Stimulated activated CD4-positive, alpha-beta T cell treated with anti-CD3 and anti-CD28 coated beads, Interleukin-12 subunit alpha, Interleukin-12 subunit beta, amount 100 ng/mL, for 24 hours (primary cell): ENCODE results near the gene PTRHD1.
"Not testable (repeated sequence)": the region's sequence is repeated elsewhere in the genome, so short reads cannot be mapped to it uniquely, and the experiment has no call there.

Source experiments
- DNase-seq, 2 experiments: peaks; one replicate each; pipeline ENCODE4 v3.0.0-alpha.2; 2020; ENCODE audit warnings: low read depth in 2 of 2

Gene PTRHD1, protein sequence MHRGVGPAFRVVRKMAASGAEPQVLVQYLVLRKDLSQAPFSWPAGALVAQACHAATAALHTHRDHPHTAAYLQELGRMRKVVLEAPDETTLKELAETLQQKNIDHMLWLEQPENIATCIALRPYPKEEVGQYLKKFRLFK

DNA sequence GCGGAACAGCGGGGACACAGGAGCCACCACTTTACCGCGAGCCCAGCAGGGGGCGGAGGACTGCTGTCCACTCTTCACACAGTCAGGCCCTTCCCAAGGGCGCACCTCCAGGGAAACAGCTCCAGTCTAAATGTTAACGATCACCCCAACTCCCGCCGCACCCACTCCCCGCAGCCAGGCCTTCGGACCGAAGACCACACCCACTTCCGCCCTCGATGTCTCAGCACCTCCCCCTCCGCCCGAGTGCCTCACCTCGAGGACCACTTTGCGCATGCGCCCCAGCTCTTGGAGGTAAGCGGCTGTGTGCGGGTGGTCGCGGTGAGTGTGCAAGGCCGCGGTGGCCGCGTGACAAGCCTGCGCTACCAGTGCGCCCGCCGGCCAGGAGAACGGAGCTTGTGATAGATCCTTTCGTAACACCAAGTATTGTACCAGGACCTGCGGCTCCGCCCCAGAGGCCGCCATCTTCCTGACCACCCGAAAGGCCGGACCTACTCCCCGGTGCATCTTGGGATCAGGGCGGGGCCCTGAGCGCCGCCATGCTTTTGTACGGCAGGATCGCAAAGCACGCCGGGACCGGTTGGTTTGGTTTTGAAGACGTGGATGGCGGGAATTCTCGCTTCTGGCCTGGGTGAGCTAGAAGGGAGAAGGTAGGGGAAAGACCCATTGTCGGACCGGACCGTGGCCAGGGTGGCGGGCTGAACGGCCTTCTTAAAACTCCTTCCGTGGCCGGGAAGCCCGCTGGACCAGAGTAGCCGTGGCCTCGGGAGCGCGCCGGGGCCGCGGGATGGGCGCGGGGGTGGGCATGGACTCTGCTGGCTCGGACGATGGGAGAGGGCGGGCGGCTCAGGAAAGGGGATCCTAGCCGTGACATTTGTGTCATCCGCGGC is at the start of gene PTRHD1, which contains the start of gene CENPO:
TSS of gene PTRHD1 (minus strand) at position 518 of the 887 bp plus-strand sequence. CDS start at position 504, 14 bp downstream.
TSS of gene CENPO (plus strand) at position 552 of the 887 bp plus-strand sequence. CDS start 495 bp downstream, outside the sequence.
- DNase-seq = peak; percentile 87 to 93

DNA sequence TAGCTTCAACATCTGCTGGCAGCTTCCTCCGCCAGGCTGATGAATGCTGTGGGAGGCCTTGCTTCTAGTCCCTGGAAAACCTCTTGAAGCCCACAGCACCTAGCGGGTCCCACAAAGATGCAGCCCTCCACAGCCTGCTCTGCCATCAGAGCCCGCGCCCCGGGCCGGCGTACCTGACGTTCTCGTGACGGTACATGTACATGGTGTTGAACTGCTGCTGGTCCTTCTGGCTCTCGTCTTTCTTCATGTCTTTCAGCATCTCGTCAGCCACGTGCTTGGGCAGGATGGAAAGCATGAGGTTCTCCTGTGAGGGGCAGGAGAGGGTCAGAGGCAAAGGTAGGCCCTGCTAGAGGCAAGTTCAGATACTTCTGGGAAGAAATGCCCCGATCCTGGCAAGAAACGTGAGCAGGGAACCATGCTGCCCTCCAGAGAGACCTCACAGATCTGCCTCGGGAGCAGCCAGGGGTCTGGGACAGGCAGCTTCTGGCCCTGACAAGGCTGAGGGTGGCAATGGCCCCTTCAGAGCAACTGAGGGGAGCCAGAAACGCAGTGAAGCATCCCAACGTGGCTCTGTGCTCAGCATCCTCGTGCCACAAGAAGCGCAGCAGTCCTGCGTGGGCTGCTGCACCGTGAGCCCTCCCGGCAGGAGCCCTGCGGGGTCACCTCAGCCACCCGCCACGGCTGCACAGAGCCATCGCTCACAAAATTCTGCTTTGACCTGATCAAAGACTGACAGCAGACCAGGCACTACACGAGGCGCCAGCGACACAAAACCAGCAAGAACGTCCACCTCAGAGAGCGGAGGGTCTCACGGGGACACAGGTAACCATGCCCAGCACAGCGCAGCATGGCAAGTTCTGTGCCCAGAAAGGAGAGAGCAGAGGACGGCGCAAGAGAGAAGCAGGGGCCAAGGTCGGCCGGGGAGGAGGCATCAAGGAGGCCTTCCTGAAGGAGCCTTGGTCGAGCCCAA is 49.2 kb upstream of the PTRHD1 start:
- no peak for DNase-seq

DNA sequence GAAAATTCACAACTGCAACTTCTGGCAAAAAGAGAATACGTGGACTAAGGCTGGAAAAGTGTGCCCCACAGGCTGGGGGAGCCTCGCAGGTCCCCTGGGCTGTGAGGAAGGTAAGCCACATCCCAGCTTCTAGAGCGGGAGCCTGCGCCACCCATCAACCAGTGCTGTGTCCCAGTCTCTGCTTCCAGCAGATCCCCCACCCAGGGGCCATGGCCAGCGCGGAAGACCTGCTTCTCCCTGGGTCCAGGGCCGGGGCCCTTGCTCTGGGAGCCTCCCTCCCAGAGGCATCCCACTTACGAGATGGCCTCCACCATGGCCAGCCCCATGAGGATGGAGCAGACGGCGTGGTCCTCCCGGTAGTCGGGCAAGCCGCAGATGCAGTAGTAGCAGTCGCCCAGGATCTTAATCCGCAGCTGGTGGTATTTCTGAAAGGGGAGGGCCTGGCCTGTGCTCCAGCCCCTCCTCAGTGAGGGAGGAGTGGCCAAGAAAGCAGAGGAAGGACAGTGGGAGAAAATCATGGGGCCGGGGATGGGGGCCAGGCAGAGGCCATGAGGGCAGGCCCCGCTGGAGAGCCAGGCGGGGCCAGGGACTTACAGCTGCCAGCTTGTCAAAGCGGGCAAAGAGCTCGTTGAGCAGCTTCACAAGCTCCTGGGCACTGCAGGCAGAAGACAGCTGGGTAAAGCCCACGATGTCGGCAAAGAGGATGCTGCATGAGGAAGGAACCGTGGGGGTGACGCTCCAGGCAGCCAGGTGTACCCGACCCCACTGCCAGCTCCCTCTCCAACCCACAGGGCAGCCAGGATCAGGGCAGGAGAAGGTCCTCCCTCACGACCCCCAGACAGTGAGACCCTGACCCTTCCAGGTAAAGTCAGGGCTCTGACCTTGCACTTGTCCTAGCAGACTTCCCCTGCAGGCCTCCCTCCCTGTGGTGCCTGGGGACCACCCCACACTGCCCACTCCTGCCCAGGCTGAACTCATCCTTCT is 48.1 kb upstream of the PTRHD1 start:
- no peak for DNase-seq

DNA sequence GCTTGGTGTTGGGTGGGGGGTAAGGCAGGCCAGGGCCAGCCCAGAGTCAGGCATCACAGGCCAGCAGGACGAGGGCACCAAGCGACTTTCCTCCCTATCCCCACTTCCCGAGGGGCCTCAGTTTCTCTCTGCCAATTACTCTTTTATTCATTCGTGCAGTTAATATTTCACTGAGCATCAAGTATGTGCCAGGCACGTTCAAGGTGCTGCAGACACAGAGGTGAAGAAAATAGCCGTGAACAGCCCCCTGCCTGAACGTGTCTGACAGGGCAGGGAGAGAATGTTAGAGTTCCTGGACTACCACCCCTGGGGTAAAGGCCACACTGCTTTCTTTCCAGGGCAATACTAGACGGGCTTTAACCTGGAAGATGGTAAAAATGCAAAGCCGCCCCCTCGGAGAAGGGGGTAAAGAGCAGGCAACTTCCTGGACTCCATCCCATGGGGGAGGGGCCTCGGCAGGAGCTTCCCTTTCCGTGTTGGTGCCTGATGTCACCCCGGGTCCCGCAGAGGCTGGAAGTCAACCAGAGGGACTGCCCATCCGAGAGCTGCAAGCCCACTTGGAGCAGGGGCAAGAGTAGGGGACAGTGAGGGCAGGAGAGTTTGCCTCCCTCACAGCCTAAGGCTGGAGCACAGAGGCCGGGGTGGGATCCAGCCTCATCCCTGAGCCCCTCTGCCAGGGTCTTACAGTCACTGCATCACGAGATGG is 47.1 kb upstream of the PTRHD1 start:
- DNase-seq = no peak

DNA sequence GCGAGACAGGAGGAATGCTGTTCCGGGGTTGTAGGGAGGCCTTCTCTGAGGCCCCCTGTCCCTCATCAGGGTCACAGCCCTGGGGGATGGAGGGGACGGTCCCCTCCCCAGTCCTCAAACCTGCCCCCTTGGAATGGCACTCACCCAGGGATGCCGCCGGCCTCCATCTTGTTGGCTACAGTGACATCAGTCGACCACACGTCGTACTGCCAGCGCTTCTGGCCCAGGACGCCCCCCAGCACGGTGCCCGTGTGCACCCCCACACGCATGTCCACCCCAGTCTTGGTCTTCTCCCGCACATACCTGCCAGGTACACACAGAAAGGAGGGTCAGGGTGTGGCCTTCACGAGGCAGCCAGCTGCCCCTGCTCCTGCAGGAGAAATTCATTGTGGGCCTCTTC is 46.5 kb upstream of the PTRHD1 start:
- no peak for DNase-seq

DNA sequence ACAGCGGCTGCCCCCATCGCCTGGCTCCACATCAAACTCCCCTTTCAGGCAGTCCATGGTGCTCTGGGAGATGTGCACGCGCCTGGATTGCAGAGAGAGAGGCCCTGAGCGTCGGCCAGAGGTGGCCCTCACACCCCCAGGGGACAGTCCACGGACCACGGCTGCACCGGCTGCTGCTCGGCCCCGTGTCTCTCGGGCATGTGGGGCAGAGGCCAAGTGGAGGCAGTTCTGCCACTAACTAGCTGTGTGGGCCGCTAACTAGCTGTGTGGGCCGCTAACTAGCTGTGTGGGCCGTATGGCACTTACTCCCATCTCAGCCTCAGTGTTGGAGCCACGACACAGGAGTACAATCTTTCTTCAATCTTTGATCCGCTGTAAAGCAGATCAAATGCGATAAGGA is 45.4 kb upstream of the PTRHD1 start:
- DNase-seq = no peak

DNA sequence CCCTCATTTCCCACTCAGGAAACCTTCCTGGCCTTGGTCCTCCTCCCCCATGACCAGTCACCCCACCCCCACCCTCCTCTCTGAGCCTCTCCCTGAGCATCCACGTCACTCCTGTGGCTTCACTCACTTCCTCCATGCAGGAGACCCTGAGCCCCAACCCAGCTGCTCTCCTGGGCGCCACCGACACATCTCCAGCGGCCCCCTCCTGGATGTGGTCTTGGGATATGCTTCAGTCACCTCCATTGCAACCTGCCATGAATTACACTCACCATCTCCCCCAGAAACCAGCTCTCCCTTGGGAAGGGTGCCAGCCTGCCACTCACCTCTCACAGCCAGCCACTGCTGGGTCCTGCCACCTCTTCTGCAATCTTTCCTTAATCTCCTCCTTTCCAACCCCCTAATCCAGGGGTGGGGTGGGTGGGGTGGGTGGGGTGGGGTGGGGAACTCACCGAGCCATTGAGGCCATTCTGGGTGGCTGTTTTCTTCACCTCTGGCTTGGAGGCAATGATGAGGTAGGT is 44.9 kb upstream of the PTRHD1 start:
- no peak for DNase-seq

DNA sequence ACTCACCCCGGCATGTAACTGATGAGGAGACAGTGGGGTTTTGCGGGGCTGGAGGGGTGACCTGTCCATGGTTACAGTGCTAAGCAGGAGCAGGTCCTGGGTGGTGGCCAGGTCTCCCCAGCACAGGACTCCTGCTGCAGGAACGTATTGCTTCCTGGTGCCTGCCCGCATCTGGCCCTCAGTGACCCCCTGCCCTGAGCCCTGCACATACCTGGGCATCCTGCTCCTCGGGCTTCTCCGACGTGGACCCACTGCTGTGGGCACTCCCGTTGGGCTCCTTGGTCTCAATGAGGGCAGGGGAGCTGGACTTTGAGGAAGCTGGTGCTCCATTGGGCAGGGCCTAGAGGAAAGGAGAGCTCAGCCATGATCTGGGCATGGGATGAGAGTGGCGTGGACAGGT is 43.5 kb upstream of the PTRHD1 start:
- no peak for DNase-seq

DNA sequence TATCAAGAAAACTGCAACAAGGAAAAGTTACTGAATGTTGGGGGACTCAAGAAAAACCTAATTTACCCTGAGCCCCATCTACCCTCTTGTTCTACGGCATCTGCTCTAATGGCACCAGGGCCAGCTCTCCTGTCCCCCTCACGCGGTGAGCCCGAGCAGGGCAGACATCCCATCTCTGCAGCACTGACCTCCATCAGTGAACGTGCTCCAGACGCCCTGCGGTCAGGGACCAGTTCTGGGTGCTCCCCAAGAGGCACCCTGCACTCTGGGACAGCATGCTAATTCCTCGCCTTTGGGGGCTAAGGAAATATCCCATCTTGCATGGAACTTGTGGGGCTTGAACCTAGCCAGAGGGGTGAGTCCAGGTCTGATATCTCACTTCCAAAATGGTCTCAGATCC is 43.0 kb upstream of the PTRHD1 start:
- no peak for DNase-seq

DNA sequence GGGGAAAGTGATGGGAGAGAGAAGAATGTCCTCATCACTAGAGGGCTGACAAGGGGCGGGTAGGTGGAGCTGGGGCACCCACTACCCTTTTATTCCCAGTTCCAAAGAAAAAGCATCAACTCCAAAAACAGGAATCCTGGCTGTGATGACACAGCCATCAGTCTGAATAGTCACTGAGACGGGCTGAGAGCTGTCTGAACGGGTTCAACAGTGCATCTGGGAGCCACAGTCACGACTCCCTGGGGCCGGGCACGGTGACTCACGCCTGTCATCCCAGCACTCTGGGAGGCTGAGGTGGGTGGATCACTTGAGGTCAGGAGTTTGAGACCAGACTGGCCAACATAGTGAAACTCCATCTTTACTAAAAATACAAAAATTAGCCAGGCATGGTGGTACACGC is 42.2 kb upstream of the PTRHD1 start:
- not testable (repeated sequence) for DNase-seq

DNA sequence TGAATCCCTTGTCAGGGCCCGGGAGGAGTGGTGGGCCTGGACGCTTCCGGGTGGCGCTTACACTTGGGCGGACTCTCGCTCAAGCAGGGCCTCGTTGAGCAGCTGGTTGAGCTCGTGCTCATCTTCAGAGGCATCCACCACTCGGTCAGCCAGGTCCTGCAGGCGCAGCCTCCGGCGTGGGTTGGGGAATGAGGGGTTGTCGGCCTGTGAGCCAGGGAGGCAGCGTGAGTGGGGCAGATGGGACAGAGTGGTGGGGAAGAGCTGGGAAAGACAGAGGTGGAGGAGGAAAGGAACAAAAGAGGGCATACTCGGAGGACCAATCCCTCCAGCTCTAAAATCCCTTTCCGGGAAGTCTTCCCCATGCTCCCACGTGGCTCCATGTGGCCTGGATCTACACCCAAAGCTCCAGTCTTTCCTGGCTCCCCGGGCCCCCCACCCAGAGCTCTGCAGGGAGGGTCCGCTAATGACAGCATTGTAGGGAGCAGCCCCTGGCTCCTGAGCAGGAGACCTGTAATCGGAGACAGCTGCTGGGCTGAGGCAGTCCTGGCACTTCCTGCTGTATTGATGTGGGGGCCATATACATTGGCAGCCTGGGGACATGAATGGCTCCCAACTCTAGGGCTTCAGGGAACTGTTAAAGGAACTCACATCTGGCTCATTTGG is 41.7 kb upstream of the PTRHD1 start:
- DNase-seq = no peak

DNA sequence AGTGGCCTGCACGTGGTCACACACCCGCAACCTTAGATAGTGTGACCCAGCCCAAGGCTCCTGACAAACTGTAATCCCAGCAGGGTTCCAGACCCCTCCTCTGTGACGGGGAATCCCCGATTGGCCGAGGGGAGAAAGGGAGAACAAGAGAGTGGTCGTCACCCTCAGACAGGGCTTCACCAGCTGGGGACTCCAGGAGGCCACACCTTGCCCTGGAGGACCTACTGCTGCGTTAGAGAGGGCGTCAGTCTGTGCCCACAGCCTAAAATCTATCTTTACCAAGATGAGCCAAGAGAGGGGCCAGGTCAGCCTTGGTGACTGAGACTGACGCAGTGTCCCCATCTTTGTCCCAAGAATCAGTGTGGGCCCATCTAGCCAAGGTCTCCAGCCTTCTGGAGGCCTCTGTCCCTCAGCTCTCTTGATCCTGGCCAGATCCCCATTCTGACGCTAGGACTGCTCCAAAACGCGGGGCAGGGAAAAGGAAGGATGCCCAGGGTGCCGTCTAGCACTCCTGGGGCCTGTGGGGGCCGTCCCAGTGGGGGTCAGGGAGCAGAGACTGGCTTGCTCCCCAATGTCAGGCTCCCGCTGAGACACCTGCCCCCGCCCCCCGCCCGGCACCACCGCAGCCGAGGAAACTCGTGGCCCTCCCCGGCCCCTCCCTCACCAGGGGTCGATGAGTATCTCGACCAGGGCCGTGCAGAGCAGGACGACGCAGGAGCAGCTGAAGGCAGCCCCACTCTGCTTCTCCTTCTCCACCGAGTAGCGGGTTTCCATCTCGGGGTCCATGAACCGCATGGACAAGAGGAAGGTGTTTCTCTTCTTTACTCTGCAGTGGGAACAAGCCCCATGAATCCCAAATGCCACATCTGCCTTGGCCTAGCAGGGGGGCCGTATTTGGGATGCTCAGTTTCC is 40.9 kb upstream of the PTRHD1 start:
- DNase-seq = no peak

DNA sequence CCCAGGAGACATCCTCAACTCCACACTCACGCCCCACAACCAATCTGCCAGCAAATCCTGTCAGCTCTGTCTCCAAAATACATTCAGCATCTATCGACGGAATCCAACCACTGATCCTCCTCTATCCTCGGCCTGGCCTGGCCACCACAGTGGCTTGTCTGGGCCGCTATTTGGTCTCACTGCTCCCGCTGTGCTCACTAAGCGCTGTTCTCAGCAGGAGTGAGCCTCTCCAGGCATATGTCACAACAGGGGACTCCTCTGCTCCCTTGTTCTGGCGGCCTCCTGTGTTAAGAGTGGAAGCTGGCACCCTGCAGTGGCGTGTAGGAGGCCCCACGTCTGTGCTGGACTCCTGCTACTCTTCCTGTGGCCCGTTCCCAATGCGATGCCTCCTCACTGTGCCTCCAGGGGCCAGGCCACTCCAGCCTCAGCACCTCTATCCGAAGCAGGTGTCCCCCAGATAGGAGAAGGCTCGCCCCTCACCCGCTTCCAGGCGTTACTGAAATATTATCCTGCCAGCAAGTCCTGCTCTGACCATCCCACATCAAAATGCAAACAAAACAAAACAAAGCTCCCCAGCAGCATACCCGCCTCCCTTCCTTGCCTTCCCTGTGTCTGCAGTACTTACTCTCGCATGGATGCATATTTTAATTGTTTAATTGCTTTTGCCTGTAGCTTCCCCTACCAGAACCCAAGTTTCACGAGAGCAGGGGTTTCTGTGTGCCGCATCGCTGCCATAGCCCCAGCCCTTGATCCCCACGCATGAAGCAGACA is 39.9 kb upstream of the PTRHD1 start:
- DNase-seq = no peak

DNA sequence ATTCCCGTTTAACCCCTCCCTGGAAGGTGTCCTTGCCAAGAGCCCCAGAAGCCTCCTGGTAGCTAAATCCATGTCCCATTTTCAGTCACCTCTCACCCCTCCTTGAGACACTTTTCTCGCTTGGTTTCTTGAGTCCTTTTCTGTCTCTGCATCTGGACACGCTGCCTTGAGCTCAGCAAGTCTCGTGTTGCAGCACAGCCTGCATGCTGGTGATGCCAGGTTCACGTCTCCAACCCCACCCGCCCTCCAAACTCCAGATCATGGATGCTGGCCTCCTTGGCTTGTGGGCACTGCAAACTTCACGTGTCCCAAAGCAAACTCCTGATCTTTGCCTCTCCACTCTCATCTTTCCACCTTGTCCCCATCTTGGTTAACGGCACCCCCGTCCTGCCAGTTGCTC is 39.3 kb upstream of the PTRHD1 start:
- DNase-seq = no peak

DNA sequence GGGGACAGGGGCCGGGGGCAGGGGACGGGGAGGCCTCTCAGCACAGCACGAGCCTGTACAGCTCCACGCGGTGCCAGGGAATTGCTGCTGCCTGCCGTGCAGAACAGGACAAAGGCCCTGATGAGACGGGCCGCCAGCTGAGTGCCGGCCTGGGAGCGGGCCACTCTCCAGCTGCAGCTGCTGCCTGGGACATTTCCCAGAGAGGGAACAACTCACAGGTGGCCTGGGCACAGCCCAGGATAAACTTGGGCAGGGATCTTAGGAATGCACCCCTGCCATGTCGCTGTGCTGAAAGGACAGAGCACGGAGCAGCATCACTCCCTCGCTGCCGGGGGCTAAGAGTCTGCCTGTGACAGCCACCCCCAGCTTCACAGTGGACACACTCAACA is 38.9 kb upstream of the PTRHD1 start:
- DNase-seq = no peak

DNA sequence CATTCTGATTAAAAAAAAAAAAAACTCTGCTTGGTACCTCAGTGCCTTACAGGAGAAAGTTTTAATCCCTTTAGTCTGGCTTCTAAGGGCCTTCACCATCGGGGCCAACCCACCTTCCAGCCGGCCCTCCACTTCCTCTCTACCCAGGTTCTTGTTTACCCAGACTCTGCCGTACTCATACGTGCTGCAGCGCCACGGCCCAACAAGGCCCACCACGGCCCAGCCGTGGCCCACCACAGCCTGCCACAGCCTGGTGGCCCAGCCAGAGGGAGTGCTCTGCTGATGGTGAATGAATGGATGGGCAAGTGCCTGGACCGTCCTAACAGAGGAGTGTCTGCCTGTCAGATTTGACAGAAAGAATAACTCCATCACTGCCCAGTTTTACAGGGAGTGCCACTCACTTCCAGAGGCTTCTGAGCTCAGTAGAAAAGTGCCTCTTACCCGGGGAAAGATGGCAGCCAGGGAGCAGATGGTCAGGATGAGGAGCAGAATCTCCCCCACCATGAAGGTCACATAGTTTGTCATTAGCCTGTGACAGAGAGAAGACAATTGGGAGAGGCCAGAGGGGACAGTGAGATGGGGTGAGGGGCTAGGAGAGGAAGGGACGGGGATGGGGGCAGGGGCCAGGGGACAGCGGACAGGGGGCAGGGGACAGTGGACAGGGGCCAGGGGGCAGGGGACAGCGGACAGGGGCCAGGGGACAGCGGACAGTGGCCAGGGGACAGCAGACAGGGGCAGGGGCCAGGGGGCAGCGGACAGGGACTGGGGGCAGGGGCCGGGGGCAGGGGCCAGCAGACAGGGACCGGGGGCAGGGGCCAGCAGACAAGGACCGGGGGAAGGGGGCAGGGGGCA is 38.3 kb upstream of the PTRHD1 start:
- no peak for DNase-seq

DNA sequence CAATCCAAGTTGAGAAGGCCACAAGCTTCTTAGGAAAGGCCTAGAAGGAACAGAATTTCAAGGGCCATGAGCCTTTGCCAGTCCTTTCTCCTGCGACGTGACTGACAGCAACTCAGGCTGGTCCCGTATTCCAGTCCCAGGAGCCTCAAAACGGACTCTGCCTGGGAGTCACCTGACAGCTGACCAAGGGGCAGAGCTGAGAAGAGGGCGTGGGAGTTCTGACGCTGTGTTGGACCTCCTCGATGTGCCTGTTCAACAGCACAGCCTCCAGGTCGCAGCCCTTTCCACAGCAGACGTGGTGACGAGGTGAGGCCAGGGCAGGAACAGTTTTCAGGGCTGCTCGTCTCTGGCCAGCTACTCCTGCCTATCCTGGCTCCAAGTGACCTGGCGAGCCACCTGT is 37.6 kb upstream of the PTRHD1 start:
- DNase-seq = no peak
